A204.1 (cell line): ENCODE results near the gene CENPF.
"Not testable (repeated sequence)": the region's sequence is repeated elsewhere in the genome, so short reads cannot be mapped to it uniquely, and the experiment has no call there.

Experiments used
- FAIRE-seq: peaks from 2 replicates; lab custom pipeline; 2012; peaks lifted over from hg19 to GRCh38; lab: Jason Lieb, UNC

Gene CENPF

GRCh38 chr1:214583113-214583512, 19.9 kb upstream of the CENPF start:
- FAIRE-seq, result no peak

GRCh38 chr1:214583824-214584554, 19.0 kb upstream of the CENPF start:
- no peak for FAIRE-seq

- peak; percentile 97 for FAIRE-seq
Measured at GRCh38 chr1:214584805-214585766, 17.9 kb upstream of the CENPF start.

GRCh38 chr1:214586621-214587020, 16.4 kb upstream of the CENPF start:
- no peak for FAIRE-seq

GRCh38 chr1:214587165-214587564, 15.8 kb upstream of the CENPF start:
- no peak for FAIRE-seq

GRCh38 chr1:214588963-214589597, 13.9 kb upstream of the CENPF start:
- FAIRE-seq, result no peak

GRCh38 chr1:214590696-214591095, 12.3 kb upstream of the CENPF start:
- FAIRE-seq, result no peak

GRCh38 chr1:214591918-214592317, 11.1 kb upstream of the CENPF start:
- FAIRE-seq, result not testable (repeated sequence)

- peak; percentile 49 for FAIRE-seq
Measured at GRCh38 chr1:214593158-214593557, 9.8 kb upstream of the CENPF start.

- no peak for FAIRE-seq
Measured at GRCh38 chr1:214603819-214604252, 841 bp downstream of the CENPF start.

- no peak for FAIRE-seq
Measured at GRCh38 chr1:214604523-214604922, 1.5 kb downstream of the CENPF start.

GRCh38 chr1:214605484-214605883, 2.5 kb downstream of the CENPF start:
- FAIRE-seq, result not testable (repeated sequence)

GRCh38 chr1:214605933-214606925, 3.2 kb downstream of the CENPF start:
- FAIRE-seq, result not testable (repeated sequence)

- FAIRE-seq, result not testable (repeated sequence)
Measured at GRCh38 chr1:214607492-214608215, 4.7 kb downstream of the CENPF start.

- not testable (repeated sequence) for FAIRE-seq
Measured at GRCh38 chr1:214608216-214608783, 5.3 kb downstream of the CENPF start.

- not testable (repeated sequence) for FAIRE-seq
Measured at GRCh38 chr1:214608817-214609216, 5.8 kb downstream of the CENPF start.

- FAIRE-seq, result no peak
Measured at GRCh38 chr1:214609692-214610091, 6.7 kb downstream of the CENPF start.

- FAIRE-seq, result not testable (repeated sequence)
Measured at GRCh38 chr1:214610136-214610535, 7.1 kb downstream of the CENPF start.

- FAIRE-seq, result peak; percentile 6
Measured at GRCh38 chr1:214615109-214615508, 12.1 kb downstream of the CENPF start.

GRCh38 chr1:214615871-214616270, 12.9 kb downstream of the CENPF start:
- FAIRE-seq, result no peak
